ENCODE results near the gene MAPT. TPM values are rescaled to one million over a fixed set of nuclear protein-coding genes. Genes with fewer than 3 reads are reported as not detected.

The MAPT gene
- total RNA-seq, 1 donor from 2014 or later: 0.18 TPM

DNA sequence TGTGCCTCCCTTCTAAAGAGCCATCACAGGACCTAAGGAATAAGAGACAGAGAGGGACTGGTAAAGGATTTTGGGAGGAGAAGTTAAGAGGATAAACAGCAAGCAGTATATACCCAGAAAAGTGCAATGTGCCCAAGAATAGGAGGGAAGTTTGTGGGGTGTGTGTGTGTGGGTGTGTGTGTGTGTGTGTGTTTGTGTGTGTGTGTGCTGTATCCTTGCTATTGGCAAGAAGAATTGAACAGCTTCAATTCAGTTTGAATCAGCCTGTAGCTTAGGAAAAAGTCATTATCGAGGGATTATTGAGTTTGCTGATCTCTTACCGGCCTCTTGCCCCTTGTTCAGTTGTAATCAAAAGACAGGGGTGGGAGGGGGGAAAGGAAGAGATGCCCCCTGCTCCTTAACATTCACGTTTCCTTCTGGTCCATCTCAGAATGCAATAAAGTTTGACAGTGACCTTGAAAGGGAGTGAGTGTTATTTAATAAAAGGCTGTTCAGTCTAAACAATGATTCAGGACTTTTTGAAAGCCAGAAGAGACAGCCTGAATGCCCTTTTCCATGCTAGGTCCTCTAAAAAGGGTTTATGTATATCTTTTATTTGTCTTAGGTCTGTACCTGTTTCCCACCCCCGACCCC, 23.9 kb upstream of the MAPT start:
- intact Hi-C loops (cut with micrococcal nuclease): no loop called here
- peaks cover 27% of the 10 kb centered on the region for H3K27me3 Mint-ChIP-seq
- TF ChIP-seq, protein P1, sequence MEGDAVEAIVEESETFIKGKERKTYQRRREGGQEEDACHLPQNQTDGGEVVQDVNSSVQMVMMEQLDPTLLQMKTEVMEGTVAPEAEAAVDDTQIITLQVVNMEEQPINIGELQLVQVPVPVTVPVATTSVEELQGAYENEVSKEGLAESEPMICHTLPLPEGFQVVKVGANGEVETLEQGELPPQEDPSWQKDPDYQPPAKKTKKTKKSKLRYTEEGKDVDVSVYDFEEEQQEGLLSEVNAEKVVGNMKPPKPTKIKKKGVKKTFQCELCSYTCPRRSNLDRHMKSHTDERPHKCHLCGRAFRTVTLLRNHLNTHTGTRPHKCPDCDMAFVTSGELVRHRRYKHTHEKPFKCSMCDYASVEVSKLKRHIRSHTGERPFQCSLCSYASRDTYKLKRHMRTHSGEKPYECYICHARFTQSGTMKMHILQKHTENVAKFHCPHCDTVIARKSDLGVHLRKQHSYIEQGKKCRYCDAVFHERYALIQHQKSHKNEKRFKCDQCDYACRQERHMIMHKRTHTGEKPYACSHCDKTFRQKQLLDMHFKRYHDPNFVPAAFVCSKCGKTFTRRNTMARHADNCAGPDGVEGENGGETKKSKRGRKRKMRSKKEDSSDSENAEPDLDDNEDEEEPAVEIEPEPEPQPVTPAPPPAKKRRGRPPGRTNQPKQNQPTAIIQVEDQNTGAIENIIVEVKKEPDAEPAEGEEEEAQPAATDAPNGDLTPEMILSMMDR (IDR thresholded peaks at IDR 0.05): no peak
- ChIA-PET POLR2A (no interaction called here), CTCF (no interaction called here)
- DNase-seq (no peak), ATAC-seq (ENCODE audit: low read depth) (no peak)
- H3K27ac Mint-ChIP-seq: no peak overlapping the region
- no peaks in the 10 kb centered on the region for H3K9me3 Mint-ChIP-seq
- peaks cover 4% of the 10 kb centered on the region for H3K4me1 Mint-ChIP-seq
- no peak overlapping the region for H3K4me3 Mint-ChIP-seq
- no peaks in the 10 kb centered on the region for H3K36me3 Mint-ChIP-seq (ENCODE audit: low read depth)

DNA sequence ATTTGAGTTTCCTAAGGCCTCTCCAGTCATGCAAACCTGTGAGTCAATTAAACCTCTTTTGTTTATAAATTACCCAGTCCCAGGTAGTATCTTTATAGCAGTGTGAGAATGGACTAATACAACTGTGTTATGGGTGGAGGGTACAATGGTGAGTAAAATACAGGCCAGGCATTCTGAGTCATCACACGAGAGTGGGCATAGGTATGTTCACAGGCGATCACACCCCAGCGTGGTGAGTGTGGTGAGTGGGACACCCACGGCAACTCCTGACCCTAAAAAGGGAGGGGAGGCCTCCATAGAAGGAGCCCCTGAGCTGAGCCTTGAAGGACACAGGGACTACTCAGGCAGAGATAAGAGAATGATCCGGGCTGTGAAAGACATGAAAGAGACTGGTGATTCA, 22.6 kb upstream of the MAPT start:
- DNase-seq: no peak
- TF ChIP-seq, protein P1 (IDR thresholded peaks at IDR 0.05): no peak

DNA sequence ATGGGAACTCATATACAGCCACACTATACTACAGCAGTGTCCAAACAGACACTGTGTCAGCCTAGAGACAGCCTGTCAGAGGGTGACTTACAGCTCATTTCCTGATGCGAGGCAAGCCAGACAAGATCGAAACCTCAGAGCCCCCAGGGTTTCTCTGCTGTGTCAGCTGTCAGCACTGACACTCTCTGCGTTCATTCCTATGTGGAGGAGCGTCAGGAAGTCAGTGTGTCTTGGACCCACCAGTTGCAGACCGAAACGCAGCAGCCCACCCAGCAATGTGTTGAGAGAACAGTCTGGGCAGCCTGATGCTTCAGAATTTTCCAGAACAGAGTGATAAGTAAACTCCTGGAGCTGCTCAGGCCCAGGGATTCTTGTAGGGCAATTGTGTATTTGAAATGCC, 20.6 kb upstream of the MAPT start:
- ATAC-seq (ENCODE audit: low read depth): peak; percentile 47
- Mint-ChIP-seq H3K27me3 (peaks cover 12% of the 10 kb centered on the region), H3K27ac (no peak overlapping the region), H3K36me3 (ENCODE audit: low read depth) (no peaks in the 10 kb centered on the region), H3K4me3 (no peak overlapping the region), H3K4me1 (peaks cover 4% of the 10 kb centered on the region), H3K9me3 (peaks cover 3% of the 10 kb centered on the region)
- ChIA-PET POLR2A (no interaction called here), CTCF (interaction anchor here (0.6 kb wide), 1 partner anchor 782 kb away, joined by 3 read pairs; no protein-coding TSS in a partner anchor)
- intact Hi-C loops (cut with micrococcal nuclease): no loop called here
- DNase-seq: no peak
- TF ChIP-seq, protein P1 (IDR thresholded peaks at IDR 0.05): no peak

More for the DNA sequence above, 22.6 kb upstream of the MAPT start:
- ChIA-PET POLR2A (no interaction called here), CTCF (no interaction called here)
- H3K9me3 Mint-ChIP-seq: no peaks in the 10 kb centered on the region
- no peak for ATAC-seq (ENCODE audit: low read depth)
- no peaks in the 10 kb centered on the region for H3K36me3 Mint-ChIP-seq (ENCODE audit: low read depth)
- intact Hi-C loops (cut with micrococcal nuclease): no loop called here
- no peak overlapping the region for H3K27ac Mint-ChIP-seq
- H3K4me3 Mint-ChIP-seq: no peak overlapping the region
- peaks cover 23% of the 10 kb centered on the region for H3K27me3 Mint-ChIP-seq
- H3K4me1 Mint-ChIP-seq: peaks cover 4% of the 10 kb centered on the region

GRCh38 chr17:45874151-45874550, 20.2 kb upstream of the MAPT start:
- Mint-ChIP-seq H3K27me3 (peaks cover 12% of the 10 kb centered on the region), H3K36me3 (ENCODE audit: low read depth) (no peaks in the 10 kb centered on the region), H3K27ac (no peak overlapping the region), H3K4me3 (no peak overlapping the region), H3K4me1 (peaks cover 4% of the 10 kb centered on the region), H3K9me3 (peaks cover 3% of the 10 kb centered on the region)
- no peak for ATAC-seq (ENCODE audit: low read depth)
- TF ChIP-seq, protein P1 (IDR thresholded peaks at IDR 0.05): no peak
- ChIA-PET POLR2A (no interaction called here), CTCF (no interaction called here)
- no peak for DNase-seq
- intact Hi-C loops (cut with micrococcal nuclease): no loop called here

GRCh38 chr17:45876539-45876938, 17.8 kb upstream of the MAPT start:
- CTCF ChIA-PET: no interaction called here
- Mint-ChIP-seq H3K9me3 (peaks cover 3% of the 10 kb centered on the region), H3K27me3 (peaks cover 12% of the 10 kb centered on the region), H3K4me1 (peaks cover 4% of the 10 kb centered on the region), H3K4me3 (no peak overlapping the region), H3K27ac (no peak overlapping the region), H3K36me3 (ENCODE audit: low read depth) (no peaks in the 10 kb centered on the region)
- POLR2A ChIA-PET: no interaction called here
- TF ChIP-seq, protein P1 (IDR thresholded peaks at IDR 0.05): no peak
- ATAC-seq (ENCODE audit: low read depth) (no peak), DNase-seq (no peak)
- intact Hi-C loops (cut with micrococcal nuclease): no loop called here

All from activated B cell treated with CpG ODN at 0.5 μM for 24 hours (primary cell).